ENCODE data around the gene CD109.

- TF ChIP-seq REST (IDR thresholded peaks at IDR 0.05; ENCODE audit: insufficient read depth in 1 of 2, low read depth in 2 of 2, low read length in 2 of 2) (no peak), POLR2AphosphoS5 (IDR thresholded peaks at IDR 0.05; ENCODE audit: low read depth, low read length) (no peak), FOXP2 (optimal IDR thresholded peaks at IDR 0.05; ENCODE audit: borderline replicate concordance, extremely low read depth, extremely low read length, insufficient read depth) (no peak)
Observed at GRCh38 chr6:73779943-73780342, 83.9 kb downstream of the CD109 start.

Data from PFSK-1 (cell line).